ENCODE results near the gene HDHD3. TPM values are rescaled to one million over a fixed set of nuclear protein-coding genes. Genes with fewer than 3 reads are reported as not detected.

HDHD3 gene
- total RNA-seq, 2 donors from 2014 or later: 24.3 to 37.1 TPM

DNA sequence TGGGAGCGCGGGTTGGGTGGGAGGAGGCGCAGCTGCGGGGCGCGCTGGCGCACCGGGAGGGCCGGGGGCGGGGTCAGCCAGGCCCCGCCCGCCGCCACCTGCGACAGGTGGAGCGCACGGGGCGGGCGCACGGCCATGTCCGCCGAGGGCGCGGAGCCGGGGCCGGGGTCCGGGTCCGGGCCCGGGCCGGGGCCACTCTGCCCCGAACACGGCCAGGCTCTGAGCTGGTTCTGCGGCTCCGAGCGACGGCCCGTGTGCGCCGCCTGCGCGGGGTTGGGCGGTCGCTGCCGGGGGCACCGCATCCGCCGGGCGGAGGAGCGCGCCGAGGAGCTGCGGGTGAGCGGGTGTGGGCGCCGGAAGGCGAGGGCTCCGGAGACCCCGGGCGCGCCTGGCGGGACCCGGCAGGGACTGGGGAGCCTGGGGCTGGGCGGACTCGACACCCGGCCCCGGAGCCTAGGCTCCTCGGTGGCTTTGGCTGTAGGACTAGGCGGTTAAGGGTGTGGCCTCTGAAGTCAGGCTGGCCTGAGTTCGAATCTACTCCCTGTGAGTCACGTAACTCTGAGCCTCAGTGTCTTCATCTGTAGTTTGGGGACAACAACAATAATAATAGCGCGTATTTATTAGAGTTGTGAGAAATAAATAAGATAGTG lies 27.2 kb downstream of the HDHD3 start, which contains the start of gene BSPRY:
BSPRY (plus strand) TSS at position 97 of the 650 bp plus-strand sequence; CDS start at position 136, 39 bp downstream.
- TF ChIP-seq, protein P1, sequence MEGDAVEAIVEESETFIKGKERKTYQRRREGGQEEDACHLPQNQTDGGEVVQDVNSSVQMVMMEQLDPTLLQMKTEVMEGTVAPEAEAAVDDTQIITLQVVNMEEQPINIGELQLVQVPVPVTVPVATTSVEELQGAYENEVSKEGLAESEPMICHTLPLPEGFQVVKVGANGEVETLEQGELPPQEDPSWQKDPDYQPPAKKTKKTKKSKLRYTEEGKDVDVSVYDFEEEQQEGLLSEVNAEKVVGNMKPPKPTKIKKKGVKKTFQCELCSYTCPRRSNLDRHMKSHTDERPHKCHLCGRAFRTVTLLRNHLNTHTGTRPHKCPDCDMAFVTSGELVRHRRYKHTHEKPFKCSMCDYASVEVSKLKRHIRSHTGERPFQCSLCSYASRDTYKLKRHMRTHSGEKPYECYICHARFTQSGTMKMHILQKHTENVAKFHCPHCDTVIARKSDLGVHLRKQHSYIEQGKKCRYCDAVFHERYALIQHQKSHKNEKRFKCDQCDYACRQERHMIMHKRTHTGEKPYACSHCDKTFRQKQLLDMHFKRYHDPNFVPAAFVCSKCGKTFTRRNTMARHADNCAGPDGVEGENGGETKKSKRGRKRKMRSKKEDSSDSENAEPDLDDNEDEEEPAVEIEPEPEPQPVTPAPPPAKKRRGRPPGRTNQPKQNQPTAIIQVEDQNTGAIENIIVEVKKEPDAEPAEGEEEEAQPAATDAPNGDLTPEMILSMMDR (conservative IDR thresholded peaks at IDR 0.05): no peak
- Mint-ChIP-seq H3K9me3 (no peaks in the 10 kb centered on the region), H3K4me1 (peaks cover 28% of the 10 kb centered on the region), H3K36me3 (ENCODE audit: low read depth) (peaks cover 9% of the 10 kb centered on the region), H3K4me3 (peak within 1 kb of the TSS; percentile 70), H3K27ac (no peak within 1 kb of the TSS), H3K27me3 (ENCODE audit: insufficient read depth) (peaks cover 23% of the 10 kb centered on the region)
- peaks cover 5% of the 10 kb centered on the region for H3K4me1 ChIP-seq (ENCODE audit: control insufficient read depth, insufficient read depth, low read length)
- no peak within 1 kb of the TSS for H3K9ac ChIP-seq (ENCODE audit: extremely low read depth, low read length, poor library complexity, severe bottlenecking)
- no peaks in the 10 kb centered on the region for H3K36me3 ChIP-seq (ENCODE audit: control insufficient read depth, insufficient read depth, low read length)
- H3K9me3 ChIP-seq (ENCODE audit: control insufficient read depth, low read length): no peaks in the 10 kb centered on the region
- peak within 1 kb of the TSS; percentile 82 for H3K4me3 ChIP-seq (ENCODE audit: low read length)
- DNase-seq: peak; percentile 78
- 2% methylated on average over 16 to 71 of the region's 71 CpGs for WGBS, 2 experiments (ENCODE audit: insufficient coverage in 1 of 2, insufficient read length in 1 of 2)
- H3K27me3 ChIP-seq (ENCODE audit: control insufficient read depth, insufficient read depth, low read length, poor library complexity, severe bottlenecking): peaks cover 20% of the 10 kb centered on the region
- no peak within 1 kb of the TSS for H3K27ac ChIP-seq (ENCODE audit: low read depth, low read length)

DNA sequence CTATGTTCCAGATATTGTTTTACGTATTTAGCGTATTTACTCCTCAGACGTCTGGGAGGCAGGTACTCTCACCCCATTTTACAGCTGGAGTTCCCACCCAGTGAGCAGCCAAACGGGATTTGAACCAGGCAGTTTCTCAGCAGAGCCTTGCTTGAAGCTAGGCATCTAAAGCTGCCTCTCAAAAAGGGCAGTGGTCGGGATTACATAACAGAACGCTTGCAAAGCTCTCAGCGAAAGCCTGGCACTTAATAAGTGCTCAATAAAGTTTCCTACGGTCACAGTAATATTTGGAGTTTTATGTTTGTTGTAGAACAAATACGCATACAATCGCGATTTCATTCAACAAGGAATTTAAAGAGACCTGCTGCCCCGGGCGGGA lies 27.7 kb downstream of the HDHD3 start:
- H3K27ac Mint-ChIP-seq: no peak overlapping the region
- peaks cover 9% of the 10 kb centered on the region for H3K36me3 Mint-ChIP-seq (ENCODE audit: low read depth)
- peak overlapping the region; percentile 60 for H3K4me3 ChIP-seq (ENCODE audit: low read length)
- TF ChIP-seq, protein P1 (conservative IDR thresholded peaks at IDR 0.05): no peak
- H3K27me3 Mint-ChIP-seq (ENCODE audit: insufficient read depth): peaks cover 23% of the 10 kb centered on the region
- H3K9ac ChIP-seq (ENCODE audit: extremely low read depth, low read length, poor library complexity, severe bottlenecking): no peak overlapping the region
- H3K27ac ChIP-seq (ENCODE audit: low read depth, low read length): no peak overlapping the region
- peak overlapping the region; percentile 70 for H3K4me3 Mint-ChIP-seq
- peaks cover 20% of the 10 kb centered on the region for H3K27me3 ChIP-seq (ENCODE audit: control insufficient read depth, insufficient read depth, low read length, poor library complexity, severe bottlenecking)
- 28 to 31% methylated on average over 7 to 13 of the region's 13 CpGs for whole genome bisulfite sequencing, 2 experiments (ENCODE audit: insufficient coverage in 1 of 2, insufficient read length in 1 of 2)
- H3K4me1 ChIP-seq (ENCODE audit: control insufficient read depth, insufficient read depth, low read length): peaks cover 5% of the 10 kb centered on the region
- H3K36me3 ChIP-seq (ENCODE audit: control insufficient read depth, insufficient read depth, low read length): no peaks in the 10 kb centered on the region
- peaks cover 28% of the 10 kb centered on the region for H3K4me1 Mint-ChIP-seq
- H3K9me3 Mint-ChIP-seq: no peaks in the 10 kb centered on the region
- no peak for DNase-seq
- no peaks in the 10 kb centered on the region for H3K9me3 ChIP-seq (ENCODE audit: control insufficient read depth, low read length)

DNA sequence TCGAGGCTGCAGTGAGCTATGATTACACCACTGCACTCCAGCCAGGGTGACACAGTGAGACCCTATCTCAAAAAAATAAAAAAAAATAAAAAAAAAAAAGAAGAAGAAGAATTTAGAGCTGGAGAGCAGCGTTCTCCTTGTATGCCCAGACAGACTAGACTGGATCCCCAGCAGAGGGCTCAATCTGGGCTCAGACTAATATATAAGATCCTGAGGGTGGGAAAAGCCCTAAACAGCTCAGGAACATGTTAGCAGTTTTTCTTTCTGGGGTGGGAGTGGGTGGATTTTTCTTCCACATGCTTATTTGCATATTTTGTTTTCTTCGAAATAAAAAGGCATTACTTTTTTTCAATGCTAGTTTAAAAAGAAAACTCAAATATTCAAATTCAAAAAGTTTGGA lies 28.3 kb downstream of the HDHD3 start:
- Histone ChIP-seq H3K27me3 (ENCODE audit: control insufficient read depth, insufficient read depth, low read length, poor library complexity, severe bottlenecking) (peaks cover 20% of the 10 kb centered on the region), H3K9me3 (ENCODE audit: control insufficient read depth, low read length) (no peaks in the 10 kb centered on the region), H3K27ac (ENCODE audit: low read depth, low read length) (no peak overlapping the region), H3K9ac (ENCODE audit: extremely low read depth, low read length, poor library complexity, severe bottlenecking) (no peak overlapping the region), H3K36me3 (ENCODE audit: control insufficient read depth, insufficient read depth, low read length) (no peaks in the 10 kb centered on the region), H3K4me3 (ENCODE audit: low read length) (no peak overlapping the region), H3K4me1 (ENCODE audit: control insufficient read depth, insufficient read depth, low read length) (peaks cover 5% of the 10 kb centered on the region)
- Mint-ChIP-seq H3K36me3 (ENCODE audit: low read depth) (peaks cover 5% of the 10 kb centered on the region), H3K9me3 (no peaks in the 10 kb centered on the region), H3K27ac (no peak overlapping the region), H3K4me1 (peaks cover 28% of the 10 kb centered on the region), H3K4me3 (peak overlapping the region; percentile 70), H3K27me3 (ENCODE audit: insufficient read depth) (peaks cover 24% of the 10 kb centered on the region)
- 86 to 87% methylated on average over 1 to 3 of the region's 3 CpGs for WGBS, 2 experiments (ENCODE audit: insufficient coverage in 1 of 2, insufficient read length in 1 of 2)
- TF ChIP-seq, protein P1 (conservative IDR thresholded peaks at IDR 0.05): peak; percentile 20
- peak; percentile 29 for DNase-seq
